ENCODE results near the gene ZSWIM6. TPM values are rescaled to one million over a fixed set of nuclear protein-coding genes. Genes with fewer than 3 reads are reported as not detected.

ZSWIM6 gene
- total RNA-seq, 1 experiment from 2014 or later, result 12.9 TPM

DNA sequence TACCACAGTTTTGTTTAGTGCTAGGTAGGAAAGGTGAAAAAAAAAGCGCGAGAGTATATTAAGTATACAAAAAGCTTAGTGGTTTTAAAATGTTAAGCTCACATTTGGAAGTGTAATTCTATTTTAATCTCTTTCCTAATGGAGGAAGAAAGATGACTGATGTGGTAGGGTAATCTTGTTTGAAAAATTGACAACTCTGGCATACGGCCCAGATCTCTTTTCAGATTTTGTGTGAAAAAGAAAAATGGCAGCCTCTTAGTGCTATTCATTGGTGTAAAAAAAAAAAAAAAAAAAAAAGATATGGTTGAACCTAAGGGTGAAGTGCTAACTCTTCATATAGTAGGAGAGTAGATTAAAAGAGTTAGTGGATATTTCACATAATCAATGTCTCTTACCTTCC lies 108.0 kb downstream of the ZSWIM6 start:
- BruUV-seq (replicated peaks), result no TSS peak
- Histone ChIP-seq H2AFZ (no peak overlapping the region), H3K36me3 (ENCODE audit: low read depth) (no peaks in the 10 kb centered on the region), H3K4me2 (no peak overlapping the region), H3K27me3 (ENCODE audit: insufficient read depth, low read depth) (no peaks in the 10 kb centered on the region), H3K27ac (no peak overlapping the region), H3K4me3 (no peak overlapping the region), H3K79me2 (ENCODE audit: low read depth) (peaks cover 35% of the 10 kb centered on the region), H3K9me3 (ENCODE audit: insufficient read depth, low read depth) (no peaks in the 10 kb centered on the region; the same call in 1 of the 2 replicates), H4K20me1 (ENCODE audit: insufficient read depth) (no peaks in the 10 kb centered on the region; the same call in 1 of the 2 replicates), H3K9me2 (ENCODE audit: insufficient read depth) (no peaks in the 10 kb centered on the region), H3F3A (ENCODE audit: insufficient read depth, low read depth) (no peaks in the 10 kb centered on the region; the same call in 1 of the 2 replicates), H3K4me1 (replicated peaks; ENCODE audit: insufficient read depth) (no peaks in the 10 kb centered on the region)
- POLR2A ChIA-PET (ENCODE audit: unreplicated experiment), result no interaction called here
- CTCF ChIA-PET, result no interaction called here
- intact Hi-C loops (cut with micrococcal nuclease; ENCODE audit: unreplicated experiment), result no loop called here
- DNase-seq, result no peak
- TF ChIP-seq CTCF (conservative IDR thresholded peaks at IDR 0.05) (no peak), EZH2 (IDR thresholded peaks at IDR 0.05; ENCODE audit: low read depth) (no peak)

DNA sequence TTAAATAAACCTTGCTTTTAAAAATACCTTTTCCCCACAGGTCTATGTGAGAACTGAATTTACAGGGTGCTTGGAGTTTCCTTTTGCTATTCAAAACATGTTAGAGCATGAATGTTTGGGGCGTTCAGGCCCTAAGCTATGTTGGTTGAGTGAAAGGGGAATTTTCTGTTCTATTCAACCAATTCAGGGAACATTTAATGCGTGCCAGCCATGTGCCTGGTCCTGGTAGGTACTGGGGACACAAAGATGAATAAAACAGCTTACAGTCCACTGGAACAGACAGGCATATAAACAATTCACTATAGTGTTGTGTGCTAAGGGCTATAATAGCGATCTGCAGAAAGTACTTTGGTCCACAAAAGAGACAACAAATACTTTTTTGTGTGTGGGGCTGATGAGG lies 108.5 kb downstream of the ZSWIM6 start:
- Histone ChIP-seq H2AFZ (no peak overlapping the region), H3K9me2 (ENCODE audit: insufficient read depth) (no peaks in the 10 kb centered on the region), H3K27me3 (ENCODE audit: insufficient read depth, low read depth) (no peaks in the 10 kb centered on the region), H3K4me1 (replicated peaks; ENCODE audit: insufficient read depth) (no peaks in the 10 kb centered on the region), H3K36me3 (ENCODE audit: low read depth) (no peaks in the 10 kb centered on the region), H3F3A (ENCODE audit: insufficient read depth, low read depth) (no peaks in the 10 kb centered on the region; the same call in 1 of the 2 replicates), H3K9me3 (ENCODE audit: insufficient read depth, low read depth) (no peaks in the 10 kb centered on the region; the same call in 1 of the 2 replicates), H4K20me1 (ENCODE audit: insufficient read depth) (no peaks in the 10 kb centered on the region; the same call in 1 of the 2 replicates), H3K4me3 (no peak overlapping the region), H3K4me2 (no peak overlapping the region), H3K79me2 (ENCODE audit: low read depth) (peaks cover 33% of the 10 kb centered on the region), H3K27ac (no peak overlapping the region)
- no TSS peak for BruUV-seq (replicated peaks)
- ChIA-PET CTCF (no interaction called here), POLR2A (ENCODE audit: unreplicated experiment) (interaction anchor here (0.6 kb wide), 1 partner anchor 11 kb away, joined by 6 read pairs; no protein-coding TSS in a partner anchor)
- TF ChIP-seq CTCF (conservative IDR thresholded peaks at IDR 0.05) (no peak), EZH2 (IDR thresholded peaks at IDR 0.05; ENCODE audit: low read depth) (no peak)
- intact Hi-C loops (cut with micrococcal nuclease; ENCODE audit: unreplicated experiment), result no loop called here
- no peak for DNase-seq

DNA sequence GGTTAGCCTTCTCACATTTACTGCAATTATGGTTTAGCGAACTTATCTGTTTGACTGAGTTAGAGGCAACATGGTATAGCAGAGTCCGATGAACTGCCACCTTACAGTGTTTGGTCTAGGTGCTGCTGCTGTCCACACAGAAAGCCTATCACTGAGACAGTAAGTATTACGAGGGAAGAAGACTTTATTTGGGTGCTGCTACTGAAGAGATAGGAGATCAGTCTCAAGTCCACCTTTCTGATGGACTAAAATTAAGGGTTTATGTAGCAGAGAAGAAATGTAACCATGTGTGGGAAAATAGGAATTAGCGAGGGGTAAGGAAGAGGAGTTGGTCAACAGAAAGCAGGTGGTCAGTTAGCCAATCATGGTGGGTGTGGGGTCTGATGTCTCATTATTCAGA lies 109.7 kb downstream of the ZSWIM6 start:
- H3K4me1 ChIP-seq (replicated peaks; ENCODE audit: insufficient read depth), result no peaks in the 10 kb centered on the region
- POLR2A ChIA-PET (ENCODE audit: unreplicated experiment), result no interaction called here
- TF ChIP-seq EZH2 (IDR thresholded peaks at IDR 0.05; ENCODE audit: low read depth), result no peak
- DNase-seq, result no peak
- H3F3A ChIP-seq (ENCODE audit: insufficient read depth, low read depth), result no peaks in the 10 kb centered on the region; the same call in 1 of the 2 replicates
- H3K4me3 ChIP-seq, result no peak overlapping the region
- no peaks in the 10 kb centered on the region for H3K9me2 ChIP-seq (ENCODE audit: insufficient read depth)
- no peaks in the 10 kb centered on the region; the same call in 1 of the 2 replicates for H4K20me1 ChIP-seq (ENCODE audit: insufficient read depth)
- BruUV-seq (replicated peaks), result no TSS peak
- peaks cover 27% of the 10 kb centered on the region for H3K79me2 ChIP-seq (ENCODE audit: low read depth)
- H3K9me3 ChIP-seq (ENCODE audit: insufficient read depth, low read depth), result no peaks in the 10 kb centered on the region; the same call in 1 of the 2 replicates
- no peaks in the 10 kb centered on the region for H3K27me3 ChIP-seq (ENCODE audit: insufficient read depth, low read depth)
- CTCF ChIA-PET, result no interaction called here
- H3K36me3 ChIP-seq (ENCODE audit: low read depth), result no peaks in the 10 kb centered on the region
- intact Hi-C loops (cut with micrococcal nuclease; ENCODE audit: unreplicated experiment), result no loop called here
- H3K27ac ChIP-seq, result no peak overlapping the region
- no peak overlapping the region for H2AFZ ChIP-seq
- H3K4me2 ChIP-seq, result no peak overlapping the region
